SK-N-SH (cell line): ENCODE results near the gene MAP3K19. TPM values are rescaled to one million over a fixed set of nuclear protein-coding genes. Genes with fewer than 3 reads are reported as not detected.
A peak's percentile ranks its signal among the peaks of the same experiment; 100 is the strongest.

Source experiments
- CTCF ChIA-PET: fragments of 300-600, 350-600 bp; formaldehyde crosslinking; extraction: SDS; loops from one replicate; lab custom pipeline; 2021; lab: Yijun Ruan, JAX
- POLR2A ChIA-PET: fragments of 350-600 bp; sonication (Branson Sonifier 250); formaldehyde crosslinking; extraction: SDS; loops from one replicate; lab custom pipeline; 2020; ENCODE audit warnings: antibody characterized with exemption, inconsistent platforms; lab: Yijun Ruan, JAX
- DNase-seq: peaks from one replicate; pipeline ENCODE4 v3.0.0; 2012
- H2AFZ ChIP-seq: fragments of 200-600 bp; sonication (generic); 2 replicates; pipeline ENCODE4 v1.8.1; 2016; ENCODE audit warnings: antibody characterized with exemption, mild to moderate bottlenecking, low read depth
- H3F3A ChIP-seq: fragments of 200-600 bp; sonication (generic); replicated peaks from 2 replicates; pipeline ENCODE3; 2016; ENCODE audit warnings: antibody characterized with exemption, mild to moderate bottlenecking; ENCODE audit not compliant: insufficient read depth
- H3K27ac ChIP-seq, 2 experiments: fragments of 200-500 bp in 1 of 2; fragments of 200-600 bp in 1 of 2; sonication (Bioruptor generic) in 1 of 2; sonication (generic), shearing (Covaris generic) in 1 of 2; 2 replicates each; pipeline versions ENCODE4 v1.5.1 to v1.6.1; 2014 to 2016; ENCODE audit warnings: low read depth in 2 of 2, inconsistent platforms in 1 of 2, low read length in 1 of 2, mild to moderate bottlenecking in 1 of 2, mixed read lengths in 1 of 2
- H3K27me3 ChIP-seq: fragments of 200-600 bp; sonication (generic), shearing (Covaris generic); 2 replicates; pipeline ENCODE4 v1.6.1; 2016; ENCODE audit warnings: mixed run types; ENCODE audit not compliant: insufficient read depth
- H3K36me3 ChIP-seq, 2 experiments: fragments of 200-500 bp in 1 of 2; fragments of 200-600 bp in 1 of 2; sonication (Bioruptor generic) in 1 of 2; sonication (generic) in 1 of 2; replicated peaks in 1 of 2; 2 replicates each; pipeline versions ENCODE3 to v1.5.1; 2014 to 2016; ENCODE audit warnings: low read length in 1 of 2, mild to moderate bottlenecking in 1 of 2; ENCODE audit not compliant: insufficient read depth in 2 of 2, control insufficient read depth in 1 of 2
- H3K4me1 ChIP-seq, 2 experiments: fragments of 200-500 bp in 1 of 2; fragments of 200-600 bp in 1 of 2; sonication (Bioruptor generic) in 1 of 2; sonication (generic), shearing (Covaris generic) in 1 of 2; 2 replicates each; pipeline versions ENCODE4 v1.5.1 to v1.6.1; 2014 to 2016; ENCODE audit warnings: low read depth in 1 of 2, low read length in 1 of 2, mixed run types in 1 of 2; ENCODE audit not compliant: insufficient read depth in 2 of 2, control insufficient read depth in 1 of 2
- H3K4me2 ChIP-seq: fragments of 200-600 bp; sonication (generic), shearing (Covaris generic); 2 replicates; pipeline ENCODE4 v1.6.1; 2017; ENCODE audit warnings: mixed run types
- H3K4me3 ChIP-seq, 2 experiments: fragments of 200-500 bp in 1 of 2; fragments of 200-600 bp in 1 of 2; sonication (Bioruptor generic) in 1 of 2; sonication (generic), shearing (Covaris generic) in 1 of 2; 2 replicates each; pipeline versions ENCODE4 v1.5.1 to v1.8.1; 2014 to 2016; ENCODE audit warnings: low read depth in 2 of 2, inconsistent platforms in 1 of 2, low read length in 1 of 2, mild to moderate bottlenecking in 1 of 2, mixed read lengths in 1 of 2, moderate library complexity in 1 of 2
- H3K79me2 ChIP-seq: fragments of 200-600 bp; sonication (generic); 2 replicates; pipeline ENCODE4 v1.8.1; 2017; ENCODE audit warnings: mild to moderate bottlenecking; ENCODE audit not compliant: insufficient read depth
- H3K9ac ChIP-seq: fragments of 200-600 bp; sonication (generic); 2 replicates; pipeline ENCODE4 v1.6.1; 2017; ENCODE audit warnings: mixed run types
- H3K9me2 ChIP-seq: fragments of 200-600 bp; sonication (generic); 2 replicates; pipeline ENCODE4 v1.6.1; 2017; ENCODE audit warnings: mixed run types
- H3K9me3 ChIP-seq: fragments of 200-600 bp; sonication (generic); 2 replicates; pipeline ENCODE4 v1.6.1; 2017; ENCODE audit warnings: mixed run types, mild to moderate bottlenecking, moderate library complexity
- H4K20me1 ChIP-seq: fragments of 200-600 bp; sonication (generic); 2 replicates; pipeline ENCODE4 v1.6.1; 2017; ENCODE audit warnings: mild to moderate bottlenecking, mixed run types; ENCODE audit not compliant: insufficient read depth
- EZH2phosphoT487 ChIP-seq: fragments of 200-600 bp; sonication (generic); IDR thresholded peaks from 2 replicates; pipeline ENCODE4 v1.6.1; 2017; ENCODE audit warnings: low read depth, mixed run types, mild to moderate bottlenecking, antibody characterized with exemption, moderate library complexity, borderline replicate concordance
- FOXJ3 ChIP-seq: sonication (generic); formaldehyde crosslinking; IDR thresholded peaks from 2 replicates; pipeline ENCODE4 v1.5.1; 2020; ENCODE audit warnings: mild to moderate bottlenecking, missing genetic modification reagents
- YY1 ChIP-seq: IDR thresholded peaks from 2 replicates; pipeline ENCODE4 v1.4.0; 2012; ENCODE audit warnings: low read depth, mild to moderate bottlenecking
- WGBS: methylation state at CpG from one replicate; pipeline ENCODE4 v1.1.6; 2017; ENCODE audit warnings: low lambda C conversion rate; 5-methylcytosine and 5-hydroxymethylcytosine counted together
- polyA plus RNA-seq, 3 experiments: library from polyadenylated mRNA; depleted of rRNA; stranded (reverse); fragments of >200 nt; gene quantifications; 2 replicates each; pipeline ENCODE4 v1.2.3, GENCODE V29; 2012
- TF ChIP-seq, protein P1 (sequence below): IDR thresholded peaks from 2 replicates; pipeline ENCODE4; 2012
- TF ChIP-seq, protein P2 (sequence below): fragments of 150-350 bp; IDR thresholded peaks from 2 replicates; pipeline ENCODE4 v1.6.1; 2016; ENCODE audit warnings: mild to moderate bottlenecking, low read depth, low read length
- TF ChIP-seq, protein P3 (sequence below): IDR thresholded peaks from 2 replicates; pipeline ENCODE4 v1.6.1; 2012; ENCODE audit warnings: mild to moderate bottlenecking, low read depth, low read length, moderate library complexity

MAP3K19 gene
- polyA plus RNA-seq, 1 of the 3 experiments (the other 2 are of a cell fraction), result not detected

DNA sequence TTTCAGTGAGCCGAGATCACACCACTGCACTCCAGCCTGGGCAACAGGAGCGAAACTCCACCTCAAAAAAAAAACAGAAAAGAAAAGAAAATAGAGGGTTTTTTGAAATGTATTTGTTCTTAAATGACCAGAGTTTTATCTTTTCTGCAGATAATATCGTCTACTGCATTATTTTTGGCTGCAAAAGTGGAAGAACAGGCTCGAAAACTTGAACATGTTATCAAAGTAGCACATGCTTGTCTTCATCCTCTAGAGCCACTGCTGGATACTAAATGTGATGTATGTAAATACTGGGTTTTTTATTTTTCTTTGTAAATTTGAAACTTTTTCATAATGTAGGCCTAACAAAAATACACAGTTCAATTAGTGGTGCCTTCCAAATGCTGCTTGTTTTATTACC, 110.6 kb downstream of the MAP3K19 start:
- WGBS, result 96% methylated on average over 4 of the region's 4 CpGs
- Histone ChIP-seq H3K4me3 (no peak overlapping the region), H3K36me3 (peaks cover 64 to 72% of the 10 kb centered on the region in 2 experiments), H3F3A (peaks cover 9% of the 10 kb centered on the region), H3K4me2 (no peak overlapping the region), H3K27me3 (no peaks in the 10 kb centered on the region), H3K4me1 (peaks cover 0 to 16% of the 10 kb centered on the region in 2 experiments; a peak in 2 of 4 replicates), H3K9ac (no peak overlapping the region), H3K79me2 (peaks cover 93% of the 10 kb centered on the region), H3K9me2 (no peaks in the 10 kb centered on the region), H4K20me1 (peaks cover 62% of the 10 kb centered on the region), H2AFZ (no peak overlapping the region), H3K27ac (no peak overlapping the region), H3K9me3 (no peaks in the 10 kb centered on the region)
- ChIA-PET POLR2A (no interaction called here), CTCF (no interaction called here)
- TF ChIP-seq, protein P1, sequence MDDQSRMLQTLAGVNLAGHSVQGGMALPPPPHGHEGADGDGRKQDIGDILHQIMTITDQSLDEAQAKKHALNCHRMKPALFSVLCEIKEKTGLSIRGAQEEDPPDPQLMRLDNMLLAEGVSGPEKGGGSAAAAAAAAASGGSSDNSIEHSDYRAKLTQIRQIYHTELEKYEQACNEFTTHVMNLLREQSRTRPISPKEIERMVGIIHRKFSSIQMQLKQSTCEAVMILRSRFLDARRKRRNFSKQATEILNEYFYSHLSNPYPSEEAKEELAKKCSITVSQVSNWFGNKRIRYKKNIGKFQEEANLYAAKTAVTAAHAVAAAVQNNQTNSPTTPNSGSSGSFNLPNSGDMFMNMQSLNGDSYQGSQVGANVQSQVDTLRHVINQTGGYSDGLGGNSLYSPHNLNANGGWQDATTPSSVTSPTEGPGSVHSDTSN, result no peak
- TF ChIP-seq, protein P2, sequence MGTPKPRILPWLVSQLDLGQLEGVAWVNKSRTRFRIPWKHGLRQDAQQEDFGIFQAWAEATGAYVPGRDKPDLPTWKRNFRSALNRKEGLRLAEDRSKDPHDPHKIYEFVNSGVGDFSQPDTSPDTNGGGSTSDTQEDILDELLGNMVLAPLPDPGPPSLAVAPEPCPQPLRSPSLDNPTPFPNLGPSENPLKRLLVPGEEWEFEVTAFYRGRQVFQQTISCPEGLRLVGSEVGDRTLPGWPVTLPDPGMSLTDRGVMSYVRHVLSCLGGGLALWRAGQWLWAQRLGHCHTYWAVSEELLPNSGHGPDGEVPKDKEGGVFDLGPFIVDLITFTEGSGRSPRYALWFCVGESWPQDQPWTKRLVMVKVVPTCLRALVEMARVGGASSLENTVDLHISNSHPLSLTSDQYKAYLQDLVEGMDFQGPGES, result no peak
- TF ChIP-seq FOXJ3 (CRISPR knock-in tag), result no peak
- no peak for DNase-seq

DNA sequence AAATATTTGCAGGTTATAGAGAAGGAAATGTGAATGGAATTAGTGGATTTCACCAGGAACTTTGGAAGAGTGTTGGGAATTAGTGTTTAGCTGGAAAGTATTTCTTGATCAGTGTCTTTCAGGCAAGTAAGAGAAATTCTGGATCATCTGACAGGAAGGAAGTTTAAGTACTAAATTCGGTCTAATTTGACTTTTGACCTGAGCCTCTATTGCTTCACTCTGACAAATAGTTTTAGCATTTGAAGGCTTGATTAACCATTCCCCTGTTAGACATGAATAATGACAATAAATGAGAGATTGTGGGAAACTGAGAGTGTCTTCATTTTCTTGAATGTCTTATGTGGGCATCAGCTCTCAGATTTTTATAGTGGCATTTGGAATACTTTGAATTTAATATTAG, 112.6 kb downstream of the MAP3K19 start:
- POLR2A ChIA-PET, result no interaction called here

More for the DNA sequence above, 112.6 kb downstream of the MAP3K19 start:
- Histone ChIP-seq H3K9me2 (no peaks in the 10 kb centered on the region), H3K4me3 (no peak overlapping the region), H3K9me3 (no peaks in the 10 kb centered on the region), H3K27ac (no peak overlapping the region), H3K79me2 (peaks cover 99% of the 10 kb centered on the region), H3K9ac (no peak overlapping the region), H3K36me3 (peaks cover 43 to 64% of the 10 kb centered on the region in 2 experiments), H4K20me1 (peaks cover 80% of the 10 kb centered on the region), H3K27me3 (no peaks in the 10 kb centered on the region), H3K4me1 (peaks cover 0 to 16% of the 10 kb centered on the region in 2 experiments; a peak in 2 of 4 replicates), H2AFZ (no peak overlapping the region), H3F3A (peaks cover 9% of the 10 kb centered on the region), H3K4me2 (0 out of 2 replicates have a peak overlapping the region, but pooled peaks have one; percentile 3)
- CTCF ChIA-PET, result no interaction called here
- 61% methylated on average over 1 of the region's 1 CpG for WGBS
- TF ChIP-seq, protein P3, sequence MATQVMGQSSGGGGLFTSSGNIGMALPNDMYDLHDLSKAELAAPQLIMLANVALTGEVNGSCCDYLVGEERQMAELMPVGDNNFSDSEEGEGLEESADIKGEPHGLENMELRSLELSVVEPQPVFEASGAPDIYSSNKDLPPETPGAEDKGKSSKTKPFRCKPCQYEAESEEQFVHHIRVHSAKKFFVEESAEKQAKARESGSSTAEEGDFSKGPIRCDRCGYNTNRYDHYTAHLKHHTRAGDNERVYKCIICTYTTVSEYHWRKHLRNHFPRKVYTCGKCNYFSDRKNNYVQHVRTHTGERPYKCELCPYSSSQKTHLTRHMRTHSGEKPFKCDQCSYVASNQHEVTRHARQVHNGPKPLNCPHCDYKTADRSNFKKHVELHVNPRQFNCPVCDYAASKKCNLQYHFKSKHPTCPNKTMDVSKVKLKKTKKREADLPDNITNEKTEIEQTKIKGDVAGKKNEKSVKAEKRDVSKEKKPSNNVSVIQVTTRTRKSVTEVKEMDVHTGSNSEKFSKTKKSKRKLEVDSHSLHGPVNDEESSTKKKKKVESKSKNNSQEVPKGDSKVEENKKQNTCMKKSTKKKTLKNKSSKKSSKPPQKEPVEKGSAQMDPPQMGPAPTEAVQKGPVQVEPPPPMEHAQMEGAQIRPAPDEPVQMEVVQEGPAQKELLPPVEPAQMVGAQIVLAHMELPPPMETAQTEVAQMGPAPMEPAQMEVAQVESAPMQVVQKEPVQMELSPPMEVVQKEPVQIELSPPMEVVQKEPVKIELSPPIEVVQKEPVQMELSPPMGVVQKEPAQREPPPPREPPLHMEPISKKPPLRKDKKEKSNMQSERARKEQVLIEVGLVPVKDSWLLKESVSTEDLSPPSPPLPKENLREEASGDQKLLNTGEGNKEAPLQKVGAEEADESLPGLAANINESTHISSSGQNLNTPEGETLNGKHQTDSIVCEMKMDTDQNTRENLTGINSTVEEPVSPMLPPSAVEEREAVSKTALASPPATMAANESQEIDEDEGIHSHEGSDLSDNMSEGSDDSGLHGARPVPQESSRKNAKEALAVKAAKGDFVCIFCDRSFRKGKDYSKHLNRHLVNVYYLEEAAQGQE, result no peak
- TF ChIP-seq FOXJ3 (CRISPR knock-in tag) (no peak), YY1 (no peak), EZH2phosphoT487 (no peak)
- TF ChIP-seq, protein P2, result no peak
- no peak for DNase-seq
